ACHN (cell line): ENCODE measurements around the gene C2CD4D.

ENCODE experiments used
- DNase-seq: peaks from one replicate; pipeline ENCODE4 v3.0.0-alpha.2; 2015
- in situ Hi-C: cut with HindIII; loops from 2 replicates; pipeline ENCODE4 v1.10.0; 2017; ENCODE audit warnings: low sequenced_read_pairs, low pct_ligation_motif_present, low pct_unique_long_range_greater_than_20kb

Gene C2CD4D

DNA sequence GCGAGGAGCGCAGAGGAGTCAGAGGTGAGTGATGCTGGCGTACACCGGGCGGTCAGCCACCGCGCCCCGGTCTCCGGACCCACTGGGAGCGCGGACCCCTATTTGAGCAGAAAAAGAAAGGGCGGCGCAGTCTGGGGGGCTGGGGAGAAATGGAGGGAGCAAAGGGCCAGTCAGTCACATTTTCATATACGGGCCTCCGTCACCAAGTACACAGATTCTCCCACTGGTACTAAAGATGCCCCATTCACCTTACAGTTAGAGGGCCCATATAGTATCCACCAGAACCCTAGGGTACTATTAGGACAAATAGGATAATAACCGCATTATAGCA, 573 bp downstream of the C2CD4D start:
- in situ Hi-C loops: no loop called here
- DNase-seq: no peak

DNA sequence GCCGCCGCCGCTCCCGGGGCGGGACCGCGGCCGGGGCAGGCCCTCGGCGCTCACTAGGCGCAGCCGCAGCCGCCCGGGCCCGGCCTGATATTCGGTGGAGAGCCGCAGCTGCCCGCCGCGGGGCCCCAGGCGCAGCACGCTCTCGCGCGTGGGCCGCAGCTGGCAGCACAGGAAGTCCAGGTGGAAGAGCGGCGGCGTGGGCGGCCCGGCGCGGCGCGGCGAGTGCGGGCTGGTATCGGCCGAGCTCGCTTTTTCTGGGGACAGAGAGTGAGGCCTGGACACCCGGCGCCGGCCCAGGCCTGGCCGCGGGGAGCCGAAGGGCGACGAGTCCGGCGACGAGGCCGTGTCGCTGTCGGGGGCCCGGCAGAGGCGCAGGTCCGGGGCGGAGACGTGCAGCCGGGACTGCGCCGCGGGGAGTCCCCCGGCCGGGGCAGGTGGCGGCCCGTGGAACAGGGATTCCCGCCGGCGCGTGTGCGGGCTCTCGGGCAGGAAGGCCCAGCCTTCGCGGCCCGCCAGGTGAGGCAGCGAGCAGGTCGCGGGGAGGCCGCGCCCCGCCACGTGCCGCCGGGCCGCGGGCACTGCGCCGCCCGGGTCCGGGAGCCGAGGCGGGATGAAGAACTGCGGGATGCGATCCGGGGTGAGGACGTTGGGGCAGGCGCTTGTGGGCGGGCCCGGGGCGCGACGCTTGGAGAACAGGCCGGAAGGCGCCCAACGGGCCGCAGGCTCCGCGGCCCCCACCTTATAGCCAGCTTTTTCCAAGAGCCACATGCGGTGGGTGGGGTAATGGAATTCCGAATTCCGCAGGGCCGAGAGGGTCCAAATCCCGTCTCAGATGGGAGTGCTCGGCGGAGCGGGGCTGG, 1.2 kb downstream of the C2CD4D start:
- DNase-seq: no peak
- in situ Hi-C loops: no loop called here

DNA sequence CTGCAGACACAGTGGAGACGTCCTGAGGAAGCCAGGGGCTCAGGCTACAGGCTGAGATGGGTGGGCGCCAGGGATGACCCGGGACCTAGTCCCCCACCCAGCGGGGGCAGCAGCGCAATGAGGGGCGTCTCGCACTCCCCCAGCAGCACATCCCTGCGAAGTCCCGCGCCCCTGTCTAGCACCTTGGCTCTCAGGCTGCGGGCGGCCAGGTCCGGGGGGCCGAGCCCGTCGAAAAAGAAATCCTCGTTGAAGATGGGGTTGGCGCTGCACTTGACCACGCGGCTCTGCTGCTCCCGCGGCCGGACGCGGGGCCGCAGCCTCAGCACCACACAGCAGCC, 1.8 kb downstream of the C2CD4D start:
- no peak for DNase-seq
- in situ Hi-C loops: no loop called here

DNA sequence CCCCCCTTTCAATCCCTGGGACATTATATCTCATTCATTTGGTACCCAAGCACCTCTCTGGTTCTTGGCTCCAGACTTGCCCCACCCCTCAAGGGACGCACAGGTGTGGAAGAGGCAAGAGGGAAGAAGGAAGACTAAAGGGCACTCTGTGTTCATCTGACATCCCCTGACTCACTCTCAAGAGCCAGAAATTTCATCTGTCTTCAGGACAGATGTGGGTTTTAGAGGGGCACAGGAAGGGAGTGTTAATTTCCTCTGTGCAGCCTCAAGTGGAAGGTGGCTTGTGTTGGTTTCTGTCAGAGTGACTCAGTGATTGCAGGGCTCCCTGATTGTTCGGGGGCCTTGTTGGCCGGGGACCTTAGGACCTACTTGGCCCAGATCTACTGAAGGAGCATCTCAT, 2.4 kb downstream of the C2CD4D start:
- in situ Hi-C loops: no loop called here

DNA sequence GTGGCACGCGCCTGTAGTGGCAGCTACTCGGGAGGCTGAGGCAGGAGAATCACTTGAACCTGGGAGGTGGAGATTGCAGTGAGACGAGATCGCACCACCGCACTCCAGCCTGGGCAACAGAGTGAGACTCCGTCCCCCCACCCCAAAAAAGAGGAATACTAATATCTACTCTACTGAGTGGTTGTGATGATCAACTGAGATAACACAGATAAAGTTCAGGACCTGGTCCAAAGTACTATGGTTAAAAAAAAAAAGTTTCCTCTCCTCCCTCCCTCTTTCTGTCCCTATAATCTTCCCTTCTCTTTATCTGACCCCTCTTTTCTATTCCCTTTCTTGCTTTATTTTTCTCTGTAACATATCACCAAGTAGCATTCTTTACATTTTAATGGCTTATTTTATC, 4.0 kb downstream of the C2CD4D start:
- no peak for DNase-seq
- in situ Hi-C loops: no loop called here

More for the DNA sequence above, 2.4 kb downstream of the C2CD4D start:
- no peak for DNase-seq

DNA sequence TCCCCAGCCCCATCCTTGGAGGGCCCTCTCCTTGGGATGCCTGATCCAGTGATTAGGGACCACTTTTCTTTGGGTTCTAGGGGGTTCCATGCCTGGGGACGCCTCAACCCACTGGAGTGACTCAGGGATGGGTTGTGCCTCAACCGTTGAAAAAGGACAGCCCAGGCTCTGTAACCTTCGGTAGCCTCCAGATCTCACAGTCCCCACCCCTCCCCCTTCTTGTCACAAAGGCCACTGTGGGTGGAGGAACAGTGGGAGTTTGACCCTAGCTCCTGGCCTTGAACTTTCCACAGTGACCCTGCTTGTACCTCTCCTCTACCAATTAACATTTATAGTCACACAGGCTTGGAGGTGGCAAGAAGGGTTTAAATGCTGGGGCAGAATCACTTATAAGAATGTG, 5.4 kb downstream of the C2CD4D start:
- in situ Hi-C loops: no loop called here

DNA sequence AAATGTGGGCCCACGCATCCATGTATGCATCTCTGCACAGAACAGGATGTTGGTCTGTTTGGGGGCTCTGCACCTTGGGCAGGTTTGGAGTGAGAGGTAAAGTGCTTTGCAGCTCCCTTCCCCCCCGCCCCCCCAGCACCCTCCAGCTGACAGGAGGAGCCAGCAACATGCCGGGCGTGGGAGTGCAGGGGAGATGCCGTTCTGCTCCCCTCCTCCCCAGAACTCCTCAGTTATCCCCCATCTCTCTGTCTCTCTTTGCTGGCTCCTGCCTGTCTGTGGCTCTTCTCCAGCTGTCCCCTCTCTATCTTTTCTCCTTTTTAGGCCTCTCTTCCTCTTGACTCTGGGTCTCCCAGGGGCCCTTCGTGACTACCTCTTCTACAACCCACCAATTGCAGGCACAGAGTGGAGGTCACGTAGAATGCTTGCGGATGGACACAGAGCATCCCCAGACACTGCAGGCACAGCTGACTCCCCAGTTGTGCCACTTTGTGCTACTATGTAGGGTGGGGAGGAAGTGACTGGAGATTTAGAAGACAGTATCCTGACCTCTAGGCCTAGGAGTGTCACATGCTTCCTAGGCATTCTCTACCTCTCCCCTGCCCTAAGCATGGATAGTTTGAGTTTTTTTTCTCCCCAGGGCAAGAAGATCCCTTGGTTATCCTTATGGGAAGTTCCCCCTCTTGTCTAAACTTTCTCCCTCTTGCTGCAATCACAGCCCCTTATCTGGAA, 6.3 kb downstream of the C2CD4D start:
- no peak for DNase-seq
- in situ Hi-C loops: no loop called here

More for the DNA sequence above, 5.4 kb downstream of the C2CD4D start:
- no peak for DNase-seq

DNA sequence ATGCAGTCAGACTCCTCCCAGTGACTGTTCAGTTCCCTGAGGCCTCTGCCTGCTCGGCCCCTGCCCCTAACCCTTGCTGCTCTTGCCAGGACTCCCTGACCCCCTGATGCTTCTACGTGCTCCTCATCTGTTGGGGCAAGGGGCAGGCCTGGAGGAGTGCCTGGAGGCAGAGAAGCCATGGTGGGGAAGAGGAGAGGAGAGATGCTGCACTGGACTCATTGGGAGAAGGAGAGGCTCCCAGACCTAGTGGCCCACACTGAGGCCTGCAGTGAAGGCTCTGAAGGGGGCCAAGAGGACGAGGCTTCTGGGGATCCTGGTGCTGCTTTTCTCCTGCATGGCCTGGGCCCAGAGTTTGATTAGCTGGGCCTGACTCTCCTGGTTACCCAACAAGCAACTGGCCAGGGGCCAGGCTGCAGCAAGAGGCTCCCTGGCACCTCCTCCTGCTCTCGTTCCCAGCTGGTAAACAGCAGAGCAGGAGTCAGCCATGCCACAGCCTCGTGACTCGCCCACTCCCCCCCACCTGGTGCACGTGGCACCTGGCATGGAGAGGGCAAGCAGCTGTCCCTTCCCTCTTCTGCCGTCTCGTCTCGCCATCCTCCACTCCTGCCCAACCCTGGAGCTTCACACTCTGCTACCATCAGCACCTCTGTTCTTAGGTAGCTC, 7.2 kb downstream of the C2CD4D start:
- DNase-seq: no peak
- in situ Hi-C loops: no loop called here

DNA sequence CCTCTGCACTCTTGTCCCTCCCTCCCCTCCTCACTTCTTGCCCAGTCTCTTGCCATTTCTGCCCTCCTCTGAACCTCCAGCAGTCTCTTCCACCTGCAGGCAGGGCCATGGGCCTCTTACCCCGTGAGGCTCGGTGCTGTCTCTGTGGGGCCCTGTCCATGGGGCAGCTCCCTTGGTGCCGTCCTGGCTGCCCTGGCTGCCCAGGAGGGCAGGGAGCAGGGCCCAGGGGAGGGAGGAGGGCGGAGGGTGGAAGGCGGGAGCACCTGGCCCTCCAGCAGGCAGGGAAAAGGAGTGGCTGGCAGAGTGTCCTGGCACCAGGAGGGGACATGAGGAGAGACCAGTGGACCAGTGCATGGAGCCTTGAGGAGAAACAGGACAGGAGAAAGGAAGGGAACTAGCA, 8.0 kb downstream of the C2CD4D start, which contains the start of gene RORC:
TSS of gene RORC (minus strand) at position 198 of the 400 bp plus-strand sequence. CDS start at position 160, 38 bp downstream.
- in situ Hi-C loops: no loop called here
- no peak for DNase-seq

DNA sequence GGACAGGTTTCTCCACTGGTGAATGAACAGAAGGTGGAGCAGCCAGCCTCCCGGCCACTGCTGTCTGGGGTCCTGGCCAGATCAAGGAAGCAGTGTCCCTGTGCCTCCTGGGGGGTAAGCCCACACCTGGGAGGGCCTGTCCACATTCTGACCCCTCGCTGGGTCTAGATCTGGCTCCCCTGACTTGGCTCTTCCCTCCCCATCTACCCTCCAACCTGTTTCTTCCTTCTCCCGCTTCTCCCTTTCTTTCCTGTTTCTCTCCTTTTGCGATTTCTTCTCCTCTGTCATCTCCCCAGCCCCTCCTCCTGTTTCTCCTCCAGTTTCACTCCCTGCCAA, 8.4 kb downstream of the C2CD4D start:
- DNase-seq: no peak
- in situ Hi-C loops: no loop called here

DNA sequence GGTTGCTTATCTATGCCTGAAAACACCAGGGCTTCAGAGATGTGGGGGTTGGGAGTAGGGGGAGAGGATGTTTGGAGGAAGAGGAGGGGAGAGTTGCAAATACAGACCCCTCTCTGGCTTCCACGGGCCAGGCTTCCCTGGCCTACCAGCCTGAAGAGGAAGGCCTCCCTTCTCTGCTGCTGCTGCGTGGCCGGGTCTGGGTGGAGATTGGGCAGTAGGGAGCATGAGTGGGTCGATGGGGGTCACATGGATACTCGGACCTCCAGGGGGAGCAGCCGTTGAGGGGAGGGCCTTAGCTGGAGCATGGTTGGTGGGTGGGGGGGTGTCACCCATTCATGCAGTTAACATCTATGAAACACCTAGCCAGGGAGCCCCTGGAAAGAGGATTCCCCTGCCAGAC, 9.6 kb downstream of the C2CD4D start:
- in situ Hi-C loops: no loop called here
- DNase-seq: no peak

DNA sequence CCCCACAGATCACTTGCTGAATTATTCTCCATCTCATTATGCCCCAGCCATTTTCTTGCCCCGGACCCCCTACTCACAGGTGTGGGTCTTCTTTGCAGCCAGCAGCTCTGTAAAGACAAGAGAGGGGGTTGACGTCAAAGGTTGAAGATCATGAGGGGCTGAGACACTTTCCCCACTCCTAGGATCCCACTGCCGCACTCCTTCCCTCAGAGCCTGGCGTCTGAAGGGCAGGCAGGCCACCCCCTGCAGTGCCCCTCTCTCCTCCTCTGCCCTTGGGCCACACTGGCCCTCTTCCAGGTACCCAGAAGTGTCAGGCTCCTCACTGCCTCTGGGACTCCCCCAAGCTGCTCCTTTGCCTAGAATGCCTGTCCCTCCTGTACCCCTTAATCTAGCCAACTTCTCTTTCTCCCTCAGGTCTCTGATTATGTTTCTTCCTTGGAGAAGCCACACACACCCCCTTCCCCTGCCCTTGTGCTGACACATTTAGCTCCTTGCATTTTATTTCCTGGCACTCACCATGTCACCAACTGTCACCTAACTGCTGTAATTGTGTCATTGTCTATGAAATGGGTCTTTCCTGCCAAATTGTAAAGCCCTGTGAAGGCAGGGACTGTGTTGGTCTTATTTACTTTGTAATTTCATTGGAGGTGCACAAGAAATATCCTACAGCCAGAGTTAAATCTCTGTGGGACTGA, 10.1 kb downstream of the C2CD4D start:
- in situ Hi-C loops: no loop called here
- DNase-seq: no peak

DNA sequence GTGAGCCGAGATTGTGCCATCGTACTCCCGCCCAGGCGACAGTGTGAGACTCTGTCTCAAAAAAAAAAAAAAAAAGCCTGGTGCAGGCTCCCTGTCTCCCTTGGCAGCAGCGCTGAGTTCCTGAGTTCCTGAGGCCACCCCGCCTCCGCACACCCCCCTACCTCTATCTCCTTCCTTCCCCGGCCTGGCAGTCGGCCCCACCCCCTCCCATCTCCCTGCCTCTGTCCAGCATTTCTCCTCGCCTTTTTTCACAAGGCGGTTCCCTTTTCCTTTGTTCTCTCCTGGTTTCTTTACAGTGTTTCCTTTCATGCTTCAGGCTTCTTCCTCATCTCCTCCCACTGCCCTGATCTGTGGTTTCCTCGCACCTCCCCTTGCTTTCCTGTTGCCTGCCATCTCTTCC, 10.7 kb downstream of the C2CD4D start:
- DNase-seq: no peak
- in situ Hi-C loops: no loop called here

DNA sequence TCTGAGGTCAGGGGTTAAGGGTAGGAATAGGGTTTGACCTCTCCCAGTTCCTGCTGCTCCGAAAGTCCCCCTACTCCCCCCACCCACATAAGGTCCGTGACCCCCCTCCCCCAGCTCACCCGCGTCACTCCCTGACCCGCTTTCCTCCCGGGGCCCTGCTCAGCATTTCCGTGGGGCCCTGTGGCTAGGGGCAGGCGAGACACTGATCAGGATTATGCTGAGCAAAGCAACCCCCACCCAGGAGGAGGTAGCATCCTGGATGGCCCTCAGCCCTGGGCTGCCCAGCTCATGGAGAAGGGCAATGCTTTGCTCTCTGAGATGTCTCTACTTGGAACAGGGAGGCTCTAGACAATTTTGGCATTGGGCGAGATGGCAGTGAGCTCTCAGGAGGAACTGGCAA, 11.8 kb downstream of the C2CD4D start:
- DNase-seq: no peak
- in situ Hi-C loops: no loop called here

DNA sequence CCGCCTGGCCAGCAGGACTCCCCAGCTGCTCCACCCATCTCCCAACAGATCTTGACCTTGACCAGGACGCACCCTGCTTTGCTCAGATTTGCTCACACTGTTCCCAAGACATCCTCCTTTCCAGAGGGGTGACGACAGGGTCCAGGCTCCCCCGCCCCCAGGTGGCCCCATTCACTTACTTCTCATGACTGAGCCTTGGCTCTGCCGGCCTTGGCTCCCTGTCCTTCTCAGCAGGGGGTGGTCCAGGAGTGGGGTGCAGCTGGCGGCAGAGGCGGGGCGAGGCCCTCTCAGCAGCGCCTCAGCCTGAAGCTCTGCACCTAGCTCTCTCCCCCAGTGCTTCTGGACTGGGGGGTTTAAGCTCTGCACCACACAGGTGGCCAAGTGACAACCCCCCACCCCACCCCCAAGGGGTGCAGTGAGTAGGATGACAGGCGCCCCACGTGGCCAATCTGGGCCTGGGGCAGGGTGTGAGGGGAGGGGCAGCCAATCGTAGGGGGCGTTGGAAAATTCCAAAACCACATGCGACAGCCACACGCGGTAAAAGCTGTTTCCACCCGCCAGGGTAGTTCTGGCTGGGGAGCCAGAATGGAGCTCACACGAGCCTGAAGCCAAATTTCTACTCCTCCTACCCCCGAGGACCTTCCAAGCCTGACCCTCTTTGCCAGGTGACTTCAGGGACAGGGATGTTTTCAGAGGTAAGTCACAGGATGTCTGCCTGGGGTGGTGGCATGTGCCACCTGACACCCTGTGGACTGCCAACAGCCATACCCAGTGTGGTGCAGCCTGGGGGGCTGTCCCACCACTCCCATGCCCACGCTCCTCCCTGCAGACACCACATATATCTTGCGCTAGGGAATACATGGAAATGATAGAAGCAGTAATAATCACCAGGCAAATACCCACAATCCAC, 13.6 kb downstream of the C2CD4D start:
- in situ Hi-C loops: no loop called here
- DNase-seq: no peak

DNA sequence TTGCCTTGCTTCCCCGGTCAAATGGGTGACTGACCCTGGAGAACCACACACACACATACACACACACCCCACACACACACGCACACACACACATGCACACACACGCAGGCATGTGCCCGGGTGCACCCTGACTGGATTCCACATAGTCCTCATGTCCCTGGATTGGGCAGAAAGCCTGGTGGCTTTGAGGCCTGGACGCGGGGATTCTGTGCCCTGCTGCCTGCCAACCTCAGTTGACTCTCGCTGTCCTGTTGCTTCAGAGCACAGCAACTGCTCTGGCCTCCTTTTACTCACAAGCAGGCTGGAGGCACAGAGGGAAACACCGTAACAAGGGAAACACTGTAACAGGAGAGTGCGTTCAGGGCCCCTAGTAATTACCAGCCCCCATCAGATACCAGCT, 14.4 kb downstream of the C2CD4D start:
- in situ Hi-C loops: no loop called here
- no peak for DNase-seq

DNA sequence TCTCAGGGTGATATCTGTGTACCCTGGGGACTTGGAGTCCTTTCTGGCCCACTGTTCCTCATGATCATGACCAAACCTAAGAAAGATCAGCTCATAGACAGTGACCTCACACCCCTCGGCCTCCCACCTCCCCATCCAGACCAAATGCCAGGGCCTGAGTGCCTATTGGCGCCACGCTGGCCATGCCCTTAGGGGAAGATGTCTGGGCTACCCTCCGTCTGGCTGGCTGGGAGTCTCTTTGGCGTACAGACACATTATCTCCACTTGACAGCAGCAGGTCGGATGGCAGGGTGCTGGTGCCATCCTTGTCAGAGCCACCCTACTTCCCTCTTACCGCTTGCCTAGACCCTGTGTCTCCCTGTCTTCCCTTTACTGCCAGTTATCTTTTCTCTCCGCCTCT, 16.4 kb downstream of the C2CD4D start:
- in situ Hi-C loops: no loop called here
- no peak for DNase-seq

DNA sequence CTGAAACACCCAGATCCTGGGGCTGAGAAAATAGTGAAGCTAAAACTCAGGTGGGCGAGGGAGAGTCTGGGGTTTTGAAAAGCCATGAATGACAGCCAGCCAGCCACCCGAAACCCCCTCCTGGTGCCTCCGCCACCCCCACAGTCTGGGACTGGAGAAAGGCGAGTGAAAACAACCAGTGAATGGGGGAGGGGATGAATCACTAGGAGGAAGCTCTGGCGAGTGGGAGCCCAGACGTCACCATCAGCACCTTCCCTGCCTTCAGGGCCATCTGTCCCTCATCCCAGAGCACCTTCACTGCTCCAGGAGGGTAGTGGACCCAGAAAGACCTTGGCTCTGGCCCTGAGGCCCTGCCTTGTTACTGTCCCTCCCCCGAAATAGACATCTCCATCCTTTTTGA, 17.2 kb downstream of the C2CD4D start:
- no peak for DNase-seq
- in situ Hi-C loops: no loop called here
